GM10248 (cell line): ENCODE measurements around the gene LGR4.
"Not testable (repeated sequence)": the region's sequence is repeated elsewhere in the genome, so short reads cannot be mapped to it uniquely, and the experiment has no call there.

ENCODE experiments used
- CTCF ChIA-PET: fragments of 300-600 bp; sonication (Branson Sonifier 250); formaldehyde crosslinking; extraction: SDS; loops from one replicate; lab custom pipeline; 2021; ENCODE audit warnings: antibody characterized with exemption; lab: Yijun Ruan, JAX
- POLR2A ChIA-PET: fragments of 350-650 bp; sonication (Branson Sonifier 250); formaldehyde crosslinking; extraction: SDS; loops from one replicate; lab custom pipeline; 2020; ENCODE audit warnings: antibody characterized with exemption; lab: Yijun Ruan, JAX
- DNase-seq: peaks from one replicate; pipeline ENCODE4 v3.0.0; 2012; ENCODE audit errors: extremely low spot score
- TF ChIP-seq, protein P1 (sequence below): IDR thresholded peaks from 2 replicates; pipeline ENCODE4 v1.5.1; 2012; ENCODE audit warnings: mild to moderate bottlenecking, low read depth; ENCODE audit errors: extremely low read depth, missing control alignments, control extremely low read depth

The LGR4 gene, protein sequence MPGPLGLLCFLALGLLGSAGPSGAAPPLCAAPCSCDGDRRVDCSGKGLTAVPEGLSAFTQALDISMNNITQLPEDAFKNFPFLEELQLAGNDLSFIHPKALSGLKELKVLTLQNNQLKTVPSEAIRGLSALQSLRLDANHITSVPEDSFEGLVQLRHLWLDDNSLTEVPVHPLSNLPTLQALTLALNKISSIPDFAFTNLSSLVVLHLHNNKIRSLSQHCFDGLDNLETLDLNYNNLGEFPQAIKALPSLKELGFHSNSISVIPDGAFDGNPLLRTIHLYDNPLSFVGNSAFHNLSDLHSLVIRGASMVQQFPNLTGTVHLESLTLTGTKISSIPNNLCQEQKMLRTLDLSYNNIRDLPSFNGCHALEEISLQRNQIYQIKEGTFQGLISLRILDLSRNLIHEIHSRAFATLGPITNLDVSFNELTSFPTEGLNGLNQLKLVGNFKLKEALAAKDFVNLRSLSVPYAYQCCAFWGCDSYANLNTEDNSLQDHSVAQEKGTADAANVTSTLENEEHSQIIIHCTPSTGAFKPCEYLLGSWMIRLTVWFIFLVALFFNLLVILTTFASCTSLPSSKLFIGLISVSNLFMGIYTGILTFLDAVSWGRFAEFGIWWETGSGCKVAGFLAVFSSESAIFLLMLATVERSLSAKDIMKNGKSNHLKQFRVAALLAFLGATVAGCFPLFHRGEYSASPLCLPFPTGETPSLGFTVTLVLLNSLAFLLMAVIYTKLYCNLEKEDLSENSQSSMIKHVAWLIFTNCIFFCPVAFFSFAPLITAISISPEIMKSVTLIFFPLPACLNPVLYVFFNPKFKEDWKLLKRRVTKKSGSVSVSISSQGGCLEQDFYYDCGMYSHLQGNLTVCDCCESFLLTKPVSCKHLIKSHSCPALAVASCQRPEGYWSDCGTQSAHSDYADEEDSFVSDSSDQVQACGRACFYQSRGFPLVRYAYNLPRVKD

DNA sequence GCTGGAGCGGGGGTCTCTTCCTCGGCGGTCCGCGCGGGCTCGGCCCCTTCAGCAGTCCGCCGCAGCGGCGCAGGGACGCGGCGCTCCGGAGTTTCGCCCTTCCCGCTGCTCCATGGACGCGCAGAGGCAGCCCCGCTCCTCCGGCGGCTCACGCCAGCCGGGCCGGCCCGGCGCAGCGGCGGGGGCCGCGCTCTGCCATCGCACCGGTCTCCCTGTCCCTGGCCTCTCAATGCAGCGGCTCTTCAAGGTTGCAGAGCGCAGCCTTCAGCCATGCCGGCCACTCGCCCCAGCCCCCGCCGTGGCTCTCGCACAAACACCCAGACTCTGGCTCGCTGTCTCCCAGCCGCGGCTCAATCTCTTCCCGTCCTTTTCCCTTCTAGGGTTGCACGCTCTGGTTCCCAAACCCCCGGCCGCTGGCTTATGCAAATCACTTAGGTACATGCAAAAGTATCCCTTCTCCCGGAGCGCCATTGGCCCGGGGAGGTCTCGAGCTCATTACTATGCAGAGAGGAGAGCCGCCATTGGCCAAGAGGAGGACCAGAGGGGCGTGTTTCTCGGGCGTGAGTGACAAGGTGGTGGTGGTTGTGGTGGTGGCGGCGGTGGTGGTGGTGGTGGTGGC, at the start of gene LGR4:
Gene LGR4, minus strand, starts transcription at position 393 of the 619 bp plus-strand sequence. CDS start 488 bp downstream, outside the sequence.
- peak; percentile 66 for DNase-seq
- ChIA-PET CTCF (interaction anchor here (1.0 to 5.8 kb wide), 4 partner anchors 11 to 26 kb away, joined by 3 to 42 read pairs (median 4); no protein-coding TSS in a partner anchor), POLR2A (no interaction called here)
- TF ChIP-seq, protein P1, sequence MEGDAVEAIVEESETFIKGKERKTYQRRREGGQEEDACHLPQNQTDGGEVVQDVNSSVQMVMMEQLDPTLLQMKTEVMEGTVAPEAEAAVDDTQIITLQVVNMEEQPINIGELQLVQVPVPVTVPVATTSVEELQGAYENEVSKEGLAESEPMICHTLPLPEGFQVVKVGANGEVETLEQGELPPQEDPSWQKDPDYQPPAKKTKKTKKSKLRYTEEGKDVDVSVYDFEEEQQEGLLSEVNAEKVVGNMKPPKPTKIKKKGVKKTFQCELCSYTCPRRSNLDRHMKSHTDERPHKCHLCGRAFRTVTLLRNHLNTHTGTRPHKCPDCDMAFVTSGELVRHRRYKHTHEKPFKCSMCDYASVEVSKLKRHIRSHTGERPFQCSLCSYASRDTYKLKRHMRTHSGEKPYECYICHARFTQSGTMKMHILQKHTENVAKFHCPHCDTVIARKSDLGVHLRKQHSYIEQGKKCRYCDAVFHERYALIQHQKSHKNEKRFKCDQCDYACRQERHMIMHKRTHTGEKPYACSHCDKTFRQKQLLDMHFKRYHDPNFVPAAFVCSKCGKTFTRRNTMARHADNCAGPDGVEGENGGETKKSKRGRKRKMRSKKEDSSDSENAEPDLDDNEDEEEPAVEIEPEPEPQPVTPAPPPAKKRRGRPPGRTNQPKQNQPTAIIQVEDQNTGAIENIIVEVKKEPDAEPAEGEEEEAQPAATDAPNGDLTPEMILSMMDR: no peak

DNA sequence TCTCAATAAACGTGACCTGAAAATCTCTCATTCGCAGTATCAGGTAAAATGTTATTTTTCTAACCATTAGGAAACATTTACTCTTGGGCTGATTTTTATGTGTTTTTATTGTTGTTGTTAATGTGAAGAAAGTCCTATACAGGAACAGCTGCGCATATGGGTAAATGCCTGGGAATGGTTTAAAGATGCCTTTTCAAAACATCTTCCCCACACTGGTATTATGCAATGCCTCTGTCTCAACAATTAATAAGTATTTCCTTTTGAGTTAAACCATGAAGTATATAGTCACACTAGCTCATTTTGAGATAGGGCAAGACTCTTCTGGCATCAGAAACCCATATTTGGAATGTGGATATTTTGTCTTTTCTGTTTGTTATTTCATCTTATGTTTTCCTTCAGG, 47.6 kb upstream of the LGR4 start:
- ChIA-PET POLR2A (no interaction called here), CTCF (no interaction called here)
- DNase-seq: no peak
- TF ChIP-seq, protein P1: no peak

DNA sequence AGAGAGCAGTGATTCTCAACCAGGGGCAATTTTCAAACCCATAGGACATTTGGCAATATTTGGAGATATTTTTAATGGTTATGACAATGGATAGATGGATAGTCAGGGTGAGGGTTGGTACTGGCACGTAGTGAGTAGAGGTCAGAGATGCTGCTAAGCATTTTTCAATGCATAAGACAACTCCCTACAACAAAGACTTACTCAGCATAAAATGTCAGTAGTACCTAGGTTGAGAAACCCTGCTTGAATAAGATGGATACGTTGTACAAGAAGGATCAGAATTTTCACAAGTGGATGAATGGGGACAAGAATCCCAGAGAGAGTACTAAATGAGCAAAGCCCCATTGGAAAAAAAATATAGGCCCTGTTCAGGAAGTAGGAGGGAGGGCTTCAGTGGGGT, 45.9 kb upstream of the LGR4 start:
- ChIA-PET CTCF (interaction anchor here (1.2 to 1.7 kb wide), 3 partner anchors 9 to 33 kb away, joined by 3 to 6 read pairs (median 3); no protein-coding TSS in a partner anchor), POLR2A (no interaction called here)
- TF ChIP-seq, protein P1: no peak
- DNase-seq: no peak

DNA sequence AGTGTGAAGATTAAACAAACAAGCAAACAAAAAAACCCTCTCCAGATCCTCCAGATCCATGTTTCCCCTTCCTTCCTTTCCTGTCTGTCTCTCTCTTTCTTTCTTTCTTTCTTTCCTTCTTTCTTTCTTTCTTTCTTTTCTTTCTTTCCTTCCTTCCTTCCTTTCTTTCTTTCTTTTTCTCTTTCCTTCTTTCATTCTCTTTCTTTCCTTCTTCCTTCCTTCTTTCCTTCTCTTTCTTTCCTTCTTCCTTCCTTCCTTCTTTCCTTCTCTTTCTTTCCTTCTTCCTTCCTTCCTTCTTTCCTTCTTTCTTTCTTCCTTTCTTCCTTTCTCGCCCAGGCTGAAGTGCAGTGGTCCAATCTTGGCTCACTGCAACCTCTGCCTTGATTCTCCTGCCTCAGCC, 44.9 kb upstream of the LGR4 start:
- CTCF ChIA-PET: interaction anchor here (1.7 to 2.7 kb wide), 2 partner anchors 10 to 19 kb away, joined by 6 to 7 read pairs; no protein-coding TSS in a partner anchor
- POLR2A ChIA-PET, DNase-seq: not testable (repeated sequence)

DNA sequence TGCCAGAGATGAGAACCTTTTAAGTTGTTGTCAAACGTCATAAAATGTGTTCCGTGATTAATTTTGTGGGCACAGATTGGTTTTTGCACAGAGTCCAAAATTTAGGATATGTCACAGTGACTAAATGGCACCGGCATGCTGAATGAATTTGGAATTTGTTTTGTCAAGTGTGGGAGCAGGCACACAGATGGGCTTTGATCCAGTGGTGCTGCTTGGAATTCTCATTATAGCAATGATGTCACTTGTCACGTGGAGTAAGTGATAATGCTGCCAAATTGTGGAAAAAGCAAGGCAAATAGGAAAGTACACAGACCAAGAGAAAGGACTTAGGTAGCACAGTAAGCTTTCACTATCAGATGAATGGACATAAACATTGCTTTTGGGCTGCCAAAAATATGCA, 42.0 kb upstream of the LGR4 start:
- TF ChIP-seq, protein P1: no peak
- DNase-seq: no peak
- ChIA-PET POLR2A (no interaction called here), CTCF (interaction anchor here (2.7 kb wide), 1 partner anchor 16 kb away, joined by 7 read pairs; no protein-coding TSS in a partner anchor)

DNA sequence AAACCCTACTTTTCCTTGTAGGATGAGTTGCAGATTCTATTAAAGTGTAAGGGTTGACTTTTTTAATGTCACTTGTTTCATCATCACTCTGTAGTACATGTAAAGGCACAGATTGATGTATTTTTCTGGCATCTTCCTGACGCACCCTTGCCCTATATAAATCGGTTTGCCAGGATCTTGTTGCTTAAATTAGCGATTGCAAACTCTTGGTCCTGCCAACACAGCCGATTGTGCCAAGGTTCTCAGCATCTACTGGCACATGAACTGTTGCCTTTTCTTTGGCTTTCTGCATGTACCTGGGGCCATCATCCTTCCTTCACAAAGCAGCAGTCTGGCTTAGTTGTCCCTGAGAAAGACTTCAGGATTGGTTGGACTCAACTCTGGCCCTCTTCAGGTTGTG, 41.5 kb upstream of the LGR4 start:
- TF ChIP-seq, protein P1: no peak
- no peak for DNase-seq
- CTCF ChIA-PET: interaction anchor here (1.3 kb wide), 1 partner anchor 17 kb away, joined by 3 read pairs; no protein-coding TSS in a partner anchor
- POLR2A ChIA-PET: no interaction called here
